NCI-H460 (cell line): ENCODE measurements around the gene KRT81. TPM values are rescaled to one million over a fixed set of nuclear protein-coding genes. Genes with fewer than 3 reads are reported as not detected.
"Not testable (repeated sequence)": the region's sequence is repeated elsewhere in the genome, so short reads cannot be mapped to it uniquely, and the experiment has no call there.

Experiments used
- DNase-seq: peaks from one replicate; pipeline ENCODE4 v3.0.0-alpha.2; 2016; ENCODE audit warnings: low read depth; ENCODE audit errors: extremely low read depth
- total RNA-seq: library from RNA; depleted of rRNA; stranded (reverse); fragments of >200 nt; shearing (Covaris generic); gene quantifications from 2 replicates; pipeline ENCODE4 v1.2.3, GENCODE V29; 2014

The KRT81 gene
- total RNA-seq, 1 experiment from 2014 or later: 54.3 TPM

DNA sequence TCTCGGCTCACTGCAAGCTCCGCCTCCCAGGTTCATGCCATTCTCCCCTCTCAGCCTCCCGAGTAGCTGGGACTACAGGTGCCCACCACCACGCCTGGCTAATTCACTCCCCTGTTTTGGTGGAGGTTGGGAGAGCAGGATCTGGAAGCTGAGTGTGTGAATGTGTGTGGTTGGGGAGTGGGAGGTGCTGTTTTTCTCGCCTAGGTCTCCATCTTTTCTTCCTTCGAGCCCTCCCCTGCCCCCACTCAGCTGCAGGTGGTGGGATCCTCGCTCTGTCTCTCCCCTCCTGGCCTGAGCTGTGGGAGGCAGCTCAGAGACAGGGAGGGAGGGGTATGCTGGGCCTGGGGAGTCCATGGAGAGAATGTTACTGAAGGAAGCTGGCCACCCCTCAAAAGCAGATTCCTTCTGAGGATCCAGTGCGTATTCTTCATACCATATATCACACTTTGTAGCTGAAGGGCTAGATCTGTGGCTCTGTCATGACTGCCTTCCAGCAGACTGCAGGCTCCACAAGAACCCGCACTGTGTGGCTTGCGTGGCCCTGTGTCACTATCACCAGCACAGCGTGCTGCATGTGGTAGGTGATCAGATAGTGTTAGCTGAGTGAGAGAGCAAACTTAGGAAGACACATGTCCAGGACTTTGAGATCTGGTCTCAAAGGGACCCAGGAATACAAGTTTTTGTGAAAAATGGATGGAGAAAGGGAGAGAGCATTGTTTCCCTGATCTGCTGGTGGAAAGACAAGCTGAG is 27.1 kb upstream of the KRT81 start:
- DNase-seq: no peak

DNA sequence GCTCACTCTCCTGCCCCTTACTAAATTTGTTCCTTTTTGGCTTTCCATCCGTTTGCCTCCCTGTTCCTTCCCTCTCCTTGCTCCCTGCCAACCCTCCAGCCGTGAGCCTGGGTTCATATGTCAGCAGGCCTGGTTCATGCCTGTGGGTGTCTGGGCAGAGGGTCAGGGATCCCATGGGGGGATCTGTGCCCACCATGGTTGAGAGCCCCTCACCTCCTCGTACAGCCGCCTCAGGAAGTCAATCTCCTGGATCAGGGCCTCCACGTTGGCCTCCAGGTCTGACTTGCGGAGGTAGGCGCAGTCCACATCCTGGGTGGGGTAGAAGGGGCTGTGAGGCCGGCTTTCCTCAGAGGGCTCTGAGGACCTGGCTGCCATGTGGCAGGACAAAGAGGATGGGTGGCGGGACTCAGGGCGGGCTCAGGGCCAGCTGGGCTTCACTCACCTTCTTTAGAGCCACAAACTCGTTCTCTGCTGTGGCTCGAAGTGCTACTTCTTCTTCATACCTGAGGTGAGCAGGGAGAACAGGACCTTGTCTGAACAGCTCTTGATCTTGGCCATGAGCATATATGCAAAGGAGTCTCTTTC is 26.2 kb upstream of the KRT81 start:
- no peak for DNase-seq

DNA sequence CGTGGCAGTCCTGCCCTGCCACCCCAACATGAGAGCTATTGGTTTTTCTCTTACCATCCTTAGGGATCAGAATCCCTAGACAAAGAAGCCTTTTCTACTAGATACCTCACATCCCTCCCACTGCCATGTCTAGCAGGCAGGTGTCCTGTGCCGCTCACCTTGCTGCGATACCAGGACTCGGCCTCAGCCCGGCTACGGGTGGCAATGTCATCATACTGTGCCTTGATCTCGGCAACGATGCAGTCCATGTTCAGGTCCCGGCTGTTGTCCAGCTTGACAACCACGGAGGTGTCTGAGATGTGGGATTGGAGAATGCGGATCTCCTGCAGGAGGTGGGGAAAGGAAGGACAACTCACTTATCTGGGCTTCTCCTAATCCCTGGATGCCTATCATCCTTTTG is 25.4 kb upstream of the KRT81 start:
- DNase-seq: no peak

DNA sequence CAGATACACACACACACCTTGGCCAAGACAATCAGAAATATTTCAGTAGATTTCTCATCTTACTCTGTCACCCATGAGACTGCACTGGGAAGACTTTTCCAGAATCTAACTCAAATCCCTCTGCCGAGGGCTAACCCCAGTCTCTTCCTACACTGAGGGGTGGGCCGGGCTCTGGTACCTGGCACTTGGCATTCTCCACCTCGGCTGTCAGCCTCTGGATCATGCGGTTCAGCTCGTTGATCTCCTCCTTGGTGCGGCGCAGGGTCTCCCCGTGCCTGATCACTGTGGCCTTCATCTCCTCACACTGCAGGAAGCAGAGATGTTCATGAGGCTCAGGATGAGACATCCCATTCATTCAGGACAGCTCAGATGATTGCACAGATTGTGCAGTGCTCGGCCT is 25.0 kb upstream of the KRT81 start:
- no peak for DNase-seq

DNA sequence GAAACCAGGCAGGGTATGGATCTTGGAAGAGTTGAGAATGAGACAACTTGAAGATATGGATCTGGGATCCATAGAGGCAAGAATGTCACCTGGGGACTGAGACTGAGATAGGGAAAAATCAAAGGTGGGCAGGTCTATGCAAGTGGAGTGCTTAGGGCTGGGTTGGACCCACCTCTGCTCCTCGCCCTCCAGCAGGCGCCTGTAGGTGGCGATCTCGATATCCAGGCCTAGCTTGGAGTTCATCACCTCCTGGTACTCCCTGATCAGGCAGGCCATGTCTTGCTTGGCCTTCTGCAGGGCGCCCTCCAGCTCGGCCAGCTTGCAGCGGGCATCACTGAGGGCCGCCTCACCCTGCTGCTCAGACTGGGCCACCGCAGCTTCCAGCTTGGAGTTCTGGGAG is 24.4 kb upstream of the KRT81 start:
- not testable (repeated sequence) for DNase-seq

DNA sequence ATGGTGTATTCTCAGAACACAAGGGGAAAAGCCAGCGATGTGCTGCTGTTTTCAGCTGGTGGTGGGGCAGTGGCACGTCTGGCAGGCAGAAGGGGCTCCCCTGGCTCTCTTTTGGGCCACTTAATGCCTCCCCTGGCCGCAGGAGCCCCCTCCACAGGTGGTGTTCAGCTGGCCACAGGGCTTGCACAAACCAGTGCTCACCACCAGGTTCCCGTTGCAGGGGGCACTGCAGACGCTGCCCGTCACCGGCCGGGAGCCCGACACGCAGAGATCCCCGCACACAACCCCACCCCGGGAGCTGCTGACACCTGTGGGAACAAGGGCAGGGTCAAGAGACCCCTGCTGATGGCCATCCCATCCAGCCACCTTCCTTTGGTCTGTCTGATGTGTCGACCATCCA is 23.2 kb upstream of the KRT81 start:
- no peak for DNase-seq

DNA sequence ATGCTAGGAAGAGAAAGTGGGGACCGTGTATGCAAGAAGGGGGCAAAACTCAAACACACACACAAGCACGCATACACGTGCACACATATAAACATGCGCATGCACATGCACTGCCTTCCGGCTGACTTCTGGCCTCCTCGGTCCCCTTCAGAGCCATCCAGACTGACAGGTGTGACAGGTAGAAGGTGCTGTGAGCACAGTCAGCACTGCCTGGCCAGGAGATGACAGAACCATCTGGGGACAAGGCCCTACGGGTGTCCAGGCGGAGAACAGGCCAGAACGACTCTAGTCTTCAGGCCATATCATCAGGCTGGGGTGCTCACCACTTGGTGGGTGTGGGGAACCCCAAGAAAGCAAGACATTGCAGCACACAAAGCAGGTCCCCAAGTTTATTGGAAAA is 22.6 kb upstream of the KRT81 start:
- DNase-seq: no peak

DNA sequence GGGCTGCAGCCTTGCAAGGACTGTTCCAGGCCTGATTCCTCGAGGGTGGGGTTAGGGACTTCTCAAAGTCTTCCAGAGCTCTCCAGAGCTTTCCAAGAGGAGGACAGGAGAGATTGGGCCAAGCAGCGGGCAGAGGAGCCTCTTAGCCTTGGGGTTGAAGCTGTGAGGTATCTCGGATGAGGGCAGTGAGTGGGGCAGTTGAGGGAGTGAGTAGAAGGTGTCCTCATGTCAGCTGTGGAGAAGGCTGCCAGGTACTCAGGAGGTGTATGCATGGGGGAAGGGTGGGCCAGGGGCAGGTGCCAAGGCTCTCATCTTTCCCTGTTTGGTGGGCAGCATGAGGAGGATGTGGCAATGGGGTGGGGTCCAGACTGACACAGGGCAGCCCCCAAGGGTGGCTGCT is 22.1 kb upstream of the KRT81 start:
- DNase-seq: no peak

DNA sequence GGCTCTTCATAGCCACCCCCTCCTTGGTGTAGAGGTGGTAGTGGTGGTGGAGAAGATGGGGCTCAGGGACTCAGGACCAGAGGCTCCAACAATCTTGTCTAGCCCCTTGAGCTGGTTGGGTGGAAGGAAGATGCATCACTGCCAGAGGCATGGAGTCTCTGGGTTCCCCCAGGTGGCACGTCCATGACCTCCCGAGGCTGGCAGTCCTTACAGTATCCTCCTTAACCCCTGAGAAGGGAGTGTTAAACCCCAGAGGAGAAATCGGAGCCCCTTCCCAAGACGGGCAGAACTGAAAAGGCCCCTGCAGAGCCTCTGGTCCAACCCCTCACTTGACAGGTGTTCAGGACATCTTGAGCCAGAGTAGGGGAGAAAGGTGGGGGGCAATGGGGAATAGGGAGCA is 20.8 kb upstream of the KRT81 start:
- DNase-seq: no peak

DNA sequence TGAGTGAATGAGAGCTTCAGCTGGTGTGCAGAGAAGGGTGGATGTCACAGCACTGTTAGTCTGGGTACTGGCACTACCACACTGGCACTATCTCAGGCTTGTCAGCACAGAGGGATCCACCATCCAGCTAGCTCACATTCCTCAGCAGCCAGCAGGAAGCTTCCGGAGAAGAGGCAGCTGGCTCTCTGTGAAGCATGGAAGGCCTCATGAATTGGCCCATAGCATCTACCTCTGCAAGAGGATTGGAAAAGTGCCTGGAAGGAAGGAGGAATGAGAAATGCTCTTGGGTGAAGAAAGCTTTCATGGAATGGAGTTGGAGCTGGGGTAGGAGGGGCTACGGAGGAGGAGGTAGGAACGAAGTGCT is 19.9 kb upstream of the KRT81 start:
- no peak for DNase-seq

DNA sequence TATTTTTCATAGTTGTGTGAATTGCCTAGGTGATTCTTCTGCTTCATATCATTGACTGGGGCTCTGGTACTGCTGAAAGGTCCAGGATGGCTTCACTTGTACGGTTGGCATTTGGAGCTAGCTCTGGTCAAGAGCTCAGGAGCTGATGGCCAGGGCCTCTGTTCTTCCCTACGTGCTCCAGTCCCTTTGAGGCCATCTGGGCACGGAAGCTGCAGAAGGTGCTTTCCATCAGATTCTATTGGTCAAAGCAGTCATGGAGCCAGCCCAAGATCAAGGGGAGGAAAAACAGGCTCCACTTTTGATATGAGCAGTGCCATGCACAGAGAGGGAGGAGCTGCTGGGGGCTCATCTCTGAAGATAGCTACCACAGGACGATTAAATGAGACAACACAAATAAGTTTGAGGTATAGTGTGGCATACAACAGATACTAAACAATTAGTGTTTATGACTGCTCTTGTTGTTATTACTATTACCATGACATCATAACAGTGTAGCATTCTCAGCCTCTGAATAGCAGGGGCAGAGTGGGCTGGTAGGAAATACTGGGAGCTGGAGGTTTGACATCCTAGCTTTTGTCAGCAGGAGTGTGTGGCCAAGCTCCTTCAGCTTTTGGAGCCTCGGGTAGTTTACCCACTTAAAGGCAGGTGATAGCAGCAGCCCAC is 19.4 kb upstream of the KRT81 start:
- DNase-seq: no peak

DNA sequence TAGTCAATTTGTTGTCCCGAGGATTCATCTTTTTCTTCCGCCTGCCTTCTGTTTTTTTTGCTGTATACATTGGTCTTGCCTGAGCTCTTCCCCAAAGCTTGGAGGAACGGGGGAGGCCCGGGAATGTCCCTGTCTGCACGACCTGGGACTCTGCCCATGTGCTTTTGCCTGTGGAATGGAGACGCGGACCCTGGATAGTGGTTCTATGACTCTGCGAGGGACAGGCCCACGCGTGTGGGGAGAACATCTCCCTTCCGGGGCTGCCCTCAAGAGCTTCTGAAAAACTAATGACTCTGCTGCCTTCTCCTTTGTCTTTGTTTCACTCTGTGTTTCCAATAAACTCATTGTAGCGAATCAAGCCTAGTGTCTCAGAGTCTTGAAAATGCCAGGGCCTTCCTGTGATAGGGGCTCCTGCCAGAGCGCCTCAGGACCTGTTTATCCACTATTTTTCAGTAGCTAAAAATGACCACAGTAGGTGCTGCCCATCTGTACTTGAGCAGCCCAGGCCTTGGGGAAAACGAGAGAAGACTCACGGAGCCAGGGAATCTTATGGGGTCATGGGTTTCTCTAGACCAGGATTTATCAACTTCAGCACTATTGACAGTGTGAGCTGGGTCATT is 17.6 kb upstream of the KRT81 start:
- DNase-seq: no peak

DNA sequence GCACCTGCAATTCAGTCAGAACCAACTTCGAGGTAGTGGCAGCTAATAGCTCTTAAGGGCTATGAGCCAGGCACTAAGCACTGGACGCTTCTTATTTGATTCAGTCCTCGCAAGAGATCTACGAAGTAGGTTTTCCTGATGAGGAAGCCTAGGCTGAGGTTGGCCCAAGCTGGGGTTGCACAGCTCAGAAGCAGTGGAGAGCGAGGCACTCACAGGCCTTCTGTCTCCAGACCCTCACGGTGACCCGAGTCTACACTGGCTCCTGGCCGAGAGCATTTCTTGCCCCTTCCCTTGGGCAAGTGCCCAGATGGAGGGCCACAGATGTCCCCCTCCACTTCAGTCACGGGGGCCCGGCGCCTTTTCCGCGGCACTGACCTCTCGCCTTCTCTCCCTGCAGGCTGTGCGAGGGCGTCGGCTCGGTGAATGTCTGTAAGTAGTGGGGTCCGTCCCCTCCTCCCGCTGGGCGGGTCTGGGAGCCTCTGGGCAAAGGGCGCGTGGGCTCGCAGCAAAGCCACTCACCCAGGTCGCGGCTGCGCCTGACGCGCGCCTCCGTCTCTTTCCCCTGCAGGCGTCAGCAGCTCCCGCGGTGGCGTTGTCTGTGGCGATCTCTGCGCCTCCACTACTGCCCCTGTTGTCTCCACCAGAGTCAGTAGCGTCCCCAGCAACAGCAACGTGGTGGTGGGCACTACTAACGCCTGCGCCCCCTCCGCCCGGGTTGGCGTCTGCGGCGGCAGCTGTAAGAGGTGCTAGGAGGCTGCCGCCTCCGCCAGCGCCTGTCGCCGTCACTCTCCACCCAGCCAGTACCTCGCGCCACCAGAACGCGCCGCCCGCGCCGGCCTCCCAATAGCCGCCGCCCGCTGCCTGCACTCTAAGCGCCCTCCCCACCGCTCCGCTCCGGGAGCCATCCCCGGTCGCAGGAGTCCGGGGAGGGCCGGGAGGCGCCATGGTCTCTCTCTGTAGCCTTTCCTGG is 16.8 kb upstream of the KRT81 start:
- DNase-seq: peak; percentile 60

DNA sequence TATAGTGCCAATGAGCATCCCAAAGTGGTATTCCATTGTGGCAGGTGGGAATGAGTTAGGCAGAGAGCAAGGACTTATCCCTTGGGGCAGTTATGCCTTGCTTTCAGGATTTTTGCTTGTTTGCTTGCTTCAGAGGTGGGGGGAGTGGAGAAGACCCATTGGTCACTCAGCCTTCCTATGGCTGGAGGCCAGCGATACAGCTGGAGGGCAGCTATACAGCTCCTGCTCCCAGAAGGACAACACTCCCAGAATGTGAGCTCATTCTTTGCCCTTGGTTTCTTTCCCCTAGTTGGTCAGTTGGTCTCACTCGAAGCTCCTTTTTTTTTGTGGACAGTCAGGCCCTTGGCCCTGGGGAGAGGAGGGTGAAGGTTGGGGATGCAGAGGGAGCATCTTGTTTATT is 15.4 kb upstream of the KRT81 start:
- DNase-seq: no peak

DNA sequence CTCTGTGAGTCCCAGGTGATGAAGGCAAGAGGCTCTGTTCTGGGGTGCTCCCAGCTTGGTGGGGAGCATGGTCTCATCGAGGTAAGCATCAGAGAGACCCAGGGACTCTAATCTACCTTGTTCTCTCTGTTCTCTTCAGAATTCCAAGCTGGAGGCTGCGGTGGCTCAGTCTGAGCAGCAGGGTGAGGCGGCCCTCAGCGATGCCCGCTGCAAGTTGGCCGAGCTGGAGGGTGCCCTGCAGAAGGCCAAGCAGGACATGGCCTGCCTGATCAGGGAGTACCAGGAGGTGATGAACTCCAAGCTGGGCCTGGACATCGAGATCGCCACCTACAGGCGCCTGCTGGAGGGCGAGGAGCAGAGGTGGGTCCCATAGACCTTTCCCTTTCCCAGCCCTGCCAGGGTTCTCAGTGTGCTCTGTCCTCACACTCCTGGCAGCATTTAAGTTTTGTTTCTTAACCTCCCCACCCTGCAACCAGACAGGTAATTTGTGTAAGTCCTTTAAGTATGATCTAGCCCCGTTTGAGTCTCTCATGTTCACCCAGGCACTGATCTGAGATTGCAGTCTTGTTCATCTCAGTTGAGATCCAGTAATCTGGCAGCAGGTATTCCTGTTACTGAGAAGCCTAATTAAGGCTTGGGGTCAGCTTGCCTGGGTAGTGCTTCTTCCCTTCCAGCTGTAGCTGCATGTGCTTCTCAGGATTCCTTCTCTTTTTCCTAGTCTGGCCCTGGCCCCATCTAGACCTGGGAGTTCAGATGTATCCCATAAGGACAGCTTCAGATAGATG is 14.8 kb upstream of the KRT81 start:
- DNase-seq: no peak

DNA sequence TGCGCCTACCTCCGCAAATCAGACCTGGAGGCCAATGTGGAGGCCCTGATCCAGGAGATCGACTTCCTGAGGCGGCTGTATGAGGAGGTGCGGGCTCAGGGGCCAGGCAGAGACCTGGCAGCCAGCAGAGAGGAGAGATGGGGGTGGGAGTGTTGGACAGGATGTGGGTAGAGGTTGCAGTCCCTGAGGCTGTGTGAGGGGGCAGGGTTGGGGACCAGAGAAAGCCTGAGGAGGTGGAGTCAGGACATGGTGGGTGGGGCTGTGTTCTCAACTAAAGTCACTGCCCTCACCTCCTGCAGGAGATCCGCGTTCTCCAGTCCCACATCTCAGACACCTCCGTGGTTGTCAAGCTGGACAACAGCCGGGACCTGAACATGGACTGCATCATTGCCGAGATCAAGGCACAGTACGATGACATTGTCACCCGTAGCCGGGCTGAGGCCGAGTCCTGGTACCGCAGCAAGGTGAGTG is 13.6 kb upstream of the KRT81 start:
- DNase-seq: not testable (repeated sequence)

DNA sequence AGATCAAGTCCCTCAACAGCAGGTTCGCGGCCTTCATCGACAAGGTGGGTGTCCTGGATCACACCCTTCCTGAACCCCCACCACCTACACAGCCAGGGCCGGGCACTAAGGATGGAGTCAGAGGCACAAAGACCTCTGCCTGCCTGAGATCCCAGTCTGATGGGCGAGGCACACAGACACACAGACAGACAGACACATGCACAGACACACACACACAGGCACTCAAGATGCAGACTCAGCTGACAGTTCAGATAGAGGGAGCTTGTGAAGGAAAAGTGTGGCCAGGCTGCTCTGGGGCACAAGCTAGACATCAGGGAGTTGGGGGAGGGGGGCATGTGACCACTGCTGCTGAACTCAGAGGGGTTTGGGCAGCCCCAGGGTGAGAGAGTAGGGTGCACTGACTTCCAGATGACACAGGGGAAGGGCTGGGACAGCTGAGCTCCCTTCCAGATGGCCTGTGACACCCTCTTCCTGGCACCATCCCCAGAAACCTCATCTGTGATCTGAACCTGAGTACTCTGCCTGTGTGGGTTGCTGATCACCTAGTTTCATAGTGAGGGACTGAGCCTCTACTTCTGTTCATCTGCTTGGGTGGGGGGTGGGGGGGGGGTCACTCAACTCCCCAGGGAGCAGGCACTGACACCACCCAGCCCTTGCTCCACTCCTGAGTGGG is 11.0 kb upstream of the KRT81 start:
- not testable (repeated sequence) for DNase-seq

DNA sequence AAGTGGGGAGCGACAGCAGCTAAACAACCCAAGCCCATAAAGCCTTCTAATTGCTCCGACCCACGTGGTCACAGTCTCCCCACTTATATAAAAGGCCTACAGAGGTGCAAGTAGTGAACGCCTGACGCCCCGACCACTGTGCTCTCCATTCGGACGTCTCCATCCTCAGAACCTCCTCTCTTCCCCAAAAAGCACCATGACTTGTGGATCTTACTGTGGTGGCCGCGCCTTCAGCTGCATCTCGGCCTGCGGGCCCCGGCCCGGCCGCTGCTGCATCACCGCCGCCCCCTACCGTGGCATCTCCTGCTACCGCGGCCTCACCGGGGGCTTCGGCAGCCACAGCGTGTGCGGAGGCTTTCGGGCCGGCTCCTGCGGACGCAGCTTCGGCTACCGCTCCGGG is 10.4 kb upstream of the KRT81 start:
- DNase-seq: not testable (repeated sequence)
